HepG2 (cell line): ENCODE results near the gene RPL3. TPM values are rescaled to one million over a fixed set of nuclear protein-coding genes. Genes with fewer than 3 reads are reported as not detected.

Experiments used
- ATF5 ChIP-seq: sonication (generic); formaldehyde crosslinking; IDR thresholded peaks from 2 replicates; pipeline ENCODE4 v1.4.0; 2020; ENCODE audit warnings: mild to moderate bottlenecking, low read depth, missing genetic modification reagents
- ATM ChIP-seq: fragments of 450-650 bp; IDR thresholded peaks from 2 replicates; pipeline ENCODE4 v1.7.1; 2017; ENCODE audit warnings: mild to moderate bottlenecking, borderline replicate concordance
- CCAR2 ChIP-seq: fragments of 200-400 bp; formaldehyde crosslinking; optimal IDR thresholded peaks from 2 replicates; pipeline ENCODE3; 2018; ENCODE audit warnings: low read depth, mild to moderate bottlenecking, low read length, moderate library complexity
- FOXA3 ChIP-seq: IDR thresholded peaks from 2 replicates; pipeline ENCODE4 v1.6.1; 2016; ENCODE audit warnings: missing genetic modification reagents, missing compliant biosample characterization
- FOXK1 ChIP-seq: sonication (generic); formaldehyde crosslinking; IDR thresholded peaks from 2 replicates; pipeline ENCODE4 v1.4.0; 2020; ENCODE audit warnings: low read depth, missing genetic modification reagents, borderline replicate concordance
- GABPA ChIP-seq, 2 experiments: IDR thresholded peaks; 2 replicates each; pipeline ENCODE4 v1.6.1; 2011 to 2016; ENCODE audit warnings: low read depth in 2 of 2, low read length in 1 of 2, missing biosample characterization in 1 of 2, missing genetic modification characterization in 1 of 2
- GABPB1 ChIP-seq: IDR thresholded peaks from 2 replicates; pipeline ENCODE4 v1.6.1; 2016; ENCODE audit warnings: mild to moderate bottlenecking, missing genetic modification reagents, moderate library complexity, missing compliant biosample characterization
- GATAD2A ChIP-seq: IDR thresholded peaks from 2 replicates; pipeline ENCODE4 v1.6.1; 2016
- HCFC1 ChIP-seq: fragments of 150-350 bp; IDR thresholded peaks from 2 replicates; pipeline ENCODE4 v1.6.1; 2014; ENCODE audit warnings: low read depth, low read length
- HINFP ChIP-seq: sonication (generic); formaldehyde crosslinking; IDR thresholded peaks from 2 replicates; pipeline ENCODE4 v1.4.0; 2020; ENCODE audit warnings: low read depth, mild to moderate bottlenecking, missing genetic modification reagents
- HNF4A ChIP-seq: sonication (generic); formaldehyde crosslinking; IDR thresholded peaks from 2 replicates; pipeline ENCODE4 v1.4.0; 2020; ENCODE audit warnings: missing genetic modification reagents
- HNRNPK ChIP-seq: fragments of 200-400 bp; formaldehyde crosslinking; IDR thresholded peaks from 2 replicates; pipeline ENCODE4 v1.6.1; 2018; ENCODE audit warnings: low read length, low read depth, moderate library complexity, mild to moderate bottlenecking; ENCODE audit not compliant: poor library complexity, severe bottlenecking
- KDM3A ChIP-seq: IDR thresholded peaks from 2 replicates; pipeline ENCODE4 v1.6.1; 2018; ENCODE audit warnings: low read depth, missing compliant biosample characterization
- MED8 ChIP-seq: sonication (generic); formaldehyde crosslinking; IDR thresholded peaks from 2 replicates; pipeline ENCODE4 v1.8.1; 2023; ENCODE audit warnings: mild to moderate bottlenecking, missing genetic modification reagents; ENCODE audit not compliant: insufficient replicate concordance
- MXI1 ChIP-seq: IDR thresholded peaks from 3 replicates; pipeline ENCODE4 v1.6.1; 2012; ENCODE audit warnings: low read depth, low read length, inconsistent platforms, borderline replicate concordance
- ONECUT2 ChIP-seq: sonication (generic); formaldehyde crosslinking; IDR thresholded peaks from 2 replicates; pipeline ENCODE4 v1.4.0; 2020; ENCODE audit warnings: missing genetic modification reagents
- PRPF4 ChIP-seq: fragments of 200-400 bp; formaldehyde crosslinking; IDR thresholded peaks from 2 replicates; pipeline ENCODE4 v1.6.1; 2016; ENCODE audit warnings: low read length, low read depth; ENCODE audit not compliant: poor library complexity, severe bottlenecking
- RORA ChIP-seq: sonication (generic); formaldehyde crosslinking; IDR thresholded peaks from 2 replicates; pipeline ENCODE4 v1.5.0; 2020; ENCODE audit warnings: mild to moderate bottlenecking, missing genetic modification reagents, moderate library complexity
- YEATS4 ChIP-seq: sonication (generic); formaldehyde crosslinking; IDR thresholded peaks from 2 replicates; pipeline ENCODE4 v1.4.0; 2020; ENCODE audit warnings: missing genetic modification reagents, borderline replicate concordance
- YY1 ChIP-seq: IDR thresholded peaks from 2 replicates; pipeline ENCODE4 v1.6.1; 2011; ENCODE audit warnings: low read length, low read depth, moderate library complexity, mild to moderate bottlenecking; ENCODE audit not compliant: insufficient read depth, insufficient replicate concordance
- ZBTB21 ChIP-seq: sonication (generic); formaldehyde crosslinking; IDR thresholded peaks from 2 replicates; pipeline ENCODE4 v1.4.0; 2020; ENCODE audit warnings: missing genetic modification reagents
- ZBTB7B ChIP-seq: sonication (generic); formaldehyde crosslinking; IDR thresholded peaks from 2 replicates; pipeline ENCODE4 v1.4.0; 2020; ENCODE audit warnings: missing genetic modification reagents
- ZFX ChIP-seq: sonication (generic); formaldehyde crosslinking; IDR thresholded peaks from 2 replicates; pipeline ENCODE4 v1.4.0; 2020; ENCODE audit warnings: mild to moderate bottlenecking, low read depth, missing genetic modification reagents, moderate library complexity
- ZNF629 ChIP-seq: sonication (generic); formaldehyde crosslinking; conservative IDR thresholded peaks from 2 replicates; pipeline ENCODE4 v1.5.0; 2020; ENCODE audit warnings: missing genetic modification reagents
- ZNF747 ChIP-seq: sonication (generic); formaldehyde crosslinking; IDR thresholded peaks from 2 replicates; pipeline ENCODE4 v1.8.1; 2023; ENCODE audit warnings: missing genetic modification reagents, mild to moderate bottlenecking, borderline replicate concordance
- ZSCAN25 ChIP-seq: sonication (generic); formaldehyde crosslinking; IDR thresholded peaks from 2 replicates; pipeline ENCODE4 v1.8.0; 2022; ENCODE audit warnings: mild to moderate bottlenecking, missing genetic modification reagents
- ZXDC ChIP-seq: sonication (generic); formaldehyde crosslinking; IDR thresholded peaks from 2 replicates; pipeline ENCODE4 v1.5.0; 2020; ENCODE audit warnings: mild to moderate bottlenecking, missing genetic modification reagents
- polyA plus RNA-seq, 8 experiments: library from polyadenylated mRNA; depleted of rRNA in 3 of 8; stranded (reverse) in 7 of 8; unstranded in 1 of 8; fragments of >200 nt; fragmentation: Illumina TruSeq in 4 of 8; extraction: Trizol in 4 of 8; gene quantifications; 2 replicates each; pipeline versions ENCODE4 v1.2.1 to v1.2.3, GENCODE V29; 2011 to 2016; ENCODE audit warnings: low read depth in 4 of 8, missing spikeins in 1 of 8, mixed read lengths in 1 of 8; ENCODE audit not compliant: insufficient read depth in 1 of 8
- total RNA-seq, 5 experiments: library from RNA; depleted of rRNA; stranded (reverse); fragments of >200 nt; fragmentation: Illumina TruSeq; extraction: Trizol; gene quantifications; 2 replicates each; pipeline ENCODE4 v1.2.3, GENCODE V29; 2016; ENCODE audit warnings: low read depth in 1 of 5

Gene RPL3
- total and polyA plus RNA-seq, 2 of the 13 experiments (the other 11 are each of a cell fraction or from before 2014, with no cell fraction given), result 1,051 to 3,279 TPM

- TF ChIP-seq ZXDC (CRISPR knock-in tag) (no peak), MXI1 (no peak), MED8 (CRISPR knock-in tag) (no peak), CCAR2 (no peak), KDM3A (CRISPR knock-in tag) (no peak), ZNF629 (no peak), RORA (CRISPR knock-in tag) (no peak), ZBTB7B (CRISPR knock-in tag) (no peak; the same call in 1 of the 2 replicates), HNRNPK (no peak), ZSCAN25 (CRISPR knock-in tag) (0 out of 2 replicates have a peak, but pooled peaks have one; percentile 9), YEATS4 (CRISPR knock-in tag) (no peak), ATF5 (CRISPR knock-in tag) (no peak), HNF4A (CRISPR knock-in tag) (peak; percentile 64; the same call in 1 of the 2 replicates), ZBTB21 (CRISPR knock-in tag) (no peak), FOXA3 (CRISPR knock-in tag) (no peak; the same call in 1 of the 2 replicates), PRPF4 (no peak), ATM (no peak), YY1 (no peak), FOXK1 (CRISPR knock-in tag) (no peak), ZFX (CRISPR knock-in tag) (no peak), GABPA (IDR thresholded peaks at IDR 0.05; ENCODE audit: low read depth, low read length) (no peak), GABPA (CRISPR knock-in tag; IDR thresholded peaks at IDR 0.05; ENCODE audit: low read depth) (no peak), ONECUT2 (CRISPR knock-in tag) (no peak), GABPB1 (no peak), HCFC1 (no peak), GATAD2A (peak; percentile 69), HINFP (CRISPR knock-in tag) (no peak), ZNF747 (CRISPR knock-in tag) (0 out of 2 replicates have a peak, but pooled peaks have one; percentile 49)
These were observed 15.3 kb downstream of the RPL3 start (continued) for GRCh38 chr22:39303892-39304671.
